ENCODE measurements around the gene MEIOC.
"Not testable (repeated sequence)": the region's sequence is repeated elsewhere in the genome, so short reads cannot be mapped to it uniquely, and the experiment has no call there.

MEIOC gene

GRCh38 chr17:44663095-44663494, 6.8 kb downstream of the MEIOC start:
- no peak for DNase-seq (ENCODE audit: low spot score)
- Mint-ChIP-seq H3K9me3 (no peaks in the 10 kb centered on the region), H3K27me3 (ENCODE audit: low read depth) (peaks cover 25% of the 10 kb centered on the region), H3K4me1 (ENCODE audit: low read depth) (no peaks in the 10 kb centered on the region), H3K27ac (no peak overlapping the region), H3K4me3 (no peak overlapping the region), H3K36me3 (ENCODE audit: low read depth) (no peaks in the 10 kb centered on the region)

- Mint-ChIP-seq H3K9me3 (no peaks in the 10 kb centered on the region), H3K27ac (no peak overlapping the region), H3K27me3 (ENCODE audit: low read depth) (peaks cover 19% of the 10 kb centered on the region), H3K4me1 (ENCODE audit: low read depth) (no peaks in the 10 kb centered on the region), H3K4me3 (no peak overlapping the region), H3K36me3 (ENCODE audit: low read depth) (no peaks in the 10 kb centered on the region)
- DNase-seq (ENCODE audit: low spot score): no peak
Measured at GRCh38 chr17:44664867-44665266, 8.6 kb downstream of the MEIOC start.

GRCh38 chr17:44666006-44666405, 9.7 kb downstream of the MEIOC start:
- no peaks in the 10 kb centered on the region for H3K9me3 Mint-ChIP-seq
- no peak overlapping the region for H3K4me3 Mint-ChIP-seq
- no peak for DNase-seq (ENCODE audit: low spot score)
- no peak overlapping the region for H3K27ac Mint-ChIP-seq
- no peaks in the 10 kb centered on the region for H3K4me1 Mint-ChIP-seq (ENCODE audit: low read depth)
- H3K27me3 Mint-ChIP-seq (ENCODE audit: low read depth): peaks cover 19% of the 10 kb centered on the region
- no peaks in the 10 kb centered on the region for H3K36me3 Mint-ChIP-seq (ENCODE audit: low read depth)

DNA sequence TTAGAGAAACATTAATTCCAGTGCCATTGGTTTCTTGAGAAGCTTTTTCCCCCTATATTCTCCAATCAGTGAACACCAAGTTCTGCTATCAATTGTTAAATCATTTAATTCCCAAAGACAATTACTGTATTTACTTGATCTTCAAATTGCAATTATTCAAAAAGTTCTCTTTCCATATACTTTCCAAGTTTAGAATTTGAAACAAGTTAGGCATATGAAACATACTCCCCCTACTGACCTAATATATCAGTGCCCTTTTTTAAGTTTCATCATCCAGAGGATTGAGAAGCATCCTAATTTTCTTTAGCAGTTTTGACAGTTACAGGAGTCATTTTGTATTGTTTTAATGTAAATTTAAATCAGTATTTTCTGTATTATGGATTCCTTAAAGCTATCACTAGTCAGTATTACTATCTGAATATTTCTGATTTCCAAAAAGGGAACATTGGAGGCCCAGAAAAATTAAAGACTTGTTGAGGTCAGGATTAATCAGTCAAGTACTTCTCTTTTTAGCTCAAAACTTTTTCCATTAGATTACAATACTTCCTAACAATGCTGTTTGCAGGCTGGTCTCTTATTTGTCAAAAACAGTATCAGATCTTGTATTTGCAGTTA, 16.3 kb downstream of the MEIOC start:
- H3K4me3 Mint-ChIP-seq: no peak overlapping the region
- peaks cover under 1% of the 10 kb centered on the region for H3K27me3 Mint-ChIP-seq (ENCODE audit: low read depth)
- H3K36me3 Mint-ChIP-seq (ENCODE audit: low read depth): no peaks in the 10 kb centered on the region
- H3K9me3 Mint-ChIP-seq: no peaks in the 10 kb centered on the region
- no peak overlapping the region for H3K27ac Mint-ChIP-seq
- H3K4me1 Mint-ChIP-seq (ENCODE audit: low read depth): no peaks in the 10 kb centered on the region
- no peak for DNase-seq (ENCODE audit: low spot score)

DNA sequence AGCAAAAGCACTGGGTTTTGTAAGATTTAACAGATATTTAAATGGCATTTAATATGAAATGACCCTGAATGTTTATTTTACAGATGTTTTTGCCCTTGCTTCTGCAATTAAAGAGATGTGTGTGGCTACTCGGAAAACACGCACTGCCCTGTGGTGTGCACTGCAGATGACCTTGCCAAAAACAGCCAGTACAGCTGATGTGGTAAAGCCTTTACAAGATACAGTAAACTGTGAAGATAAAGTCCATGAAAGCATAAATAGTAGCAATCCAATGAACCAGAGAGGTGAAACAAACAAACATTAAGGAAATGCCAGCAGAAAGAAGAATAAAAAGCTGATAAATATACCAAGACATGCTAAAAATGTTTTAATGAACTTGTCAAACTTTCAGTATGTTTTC, 17.6 kb downstream of the MEIOC start:
- Mint-ChIP-seq H3K4me1 (ENCODE audit: low read depth) (no peaks in the 10 kb centered on the region), H3K9me3 (no peaks in the 10 kb centered on the region), H3K27me3 (ENCODE audit: low read depth) (no peaks in the 10 kb centered on the region), H3K4me3 (no peak overlapping the region), H3K27ac (no peak overlapping the region), H3K36me3 (ENCODE audit: low read depth) (peaks cover 9% of the 10 kb centered on the region)
- no peak for DNase-seq (ENCODE audit: low spot score)

- Mint-ChIP-seq H3K9me3 (no peaks in the 10 kb centered on the region), H3K4me1 (ENCODE audit: low read depth) (no peaks in the 10 kb centered on the region), H3K36me3 (ENCODE audit: low read depth) (peaks cover 21% of the 10 kb centered on the region), H3K4me3 (no peak overlapping the region), H3K27me3 (ENCODE audit: low read depth) (no peaks in the 10 kb centered on the region), H3K27ac (no peak overlapping the region)
- no peak for DNase-seq (ENCODE audit: low spot score)
Measured at GRCh38 chr17:44677136-44677535, 20.9 kb downstream of the MEIOC start.

- H3K4me3 Mint-ChIP-seq; H3K9me3 Mint-ChIP-seq; H3K4me1 Mint-ChIP-seq (ENCODE audit: low read depth); H3K27me3 Mint-ChIP-seq (ENCODE audit: low read depth); DNase-seq (ENCODE audit: low spot score); H3K27ac Mint-ChIP-seq: not testable (repeated sequence)
- H3K36me3 Mint-ChIP-seq (ENCODE audit: low read depth): peaks cover 32% of the 10 kb centered on the region
Measured at GRCh38 chr17:44683303-44683702, 27.0 kb downstream of the MEIOC start.

GRCh38 chr17:44687756-44688155, 31.5 kb downstream of the MEIOC start:
- no peaks in the 10 kb centered on the region for H3K27me3 Mint-ChIP-seq (ENCODE audit: low read depth)
- H3K4me1 Mint-ChIP-seq (ENCODE audit: low read depth): peaks cover 26% of the 10 kb centered on the region
- no peak for DNase-seq (ENCODE audit: low spot score)
- H3K27ac Mint-ChIP-seq: no peak overlapping the region
- H3K36me3 Mint-ChIP-seq (ENCODE audit: low read depth): peaks cover 20% of the 10 kb centered on the region
- H3K4me3 Mint-ChIP-seq: no peak overlapping the region
- H3K9me3 Mint-ChIP-seq: no peaks in the 10 kb centered on the region

DNA sequence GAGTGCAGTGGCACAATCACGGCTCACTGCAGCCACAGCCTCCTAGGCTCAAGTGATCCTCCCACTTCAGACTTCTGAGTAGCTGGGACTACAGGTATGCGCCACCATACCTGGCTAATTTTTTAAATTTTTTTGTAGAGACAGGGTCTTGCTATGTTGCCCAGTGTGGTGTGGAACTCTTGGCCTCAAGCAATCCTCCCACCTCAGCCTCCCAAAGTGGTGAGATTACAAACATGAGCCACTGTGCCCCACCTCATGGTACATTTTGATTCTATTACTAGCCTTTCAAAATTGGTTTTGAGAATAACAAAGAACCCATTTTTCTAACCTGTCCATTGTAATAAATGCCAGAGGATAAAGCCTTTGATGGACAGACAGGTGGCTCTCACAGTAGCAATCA, 31.9 kb downstream of the MEIOC start:
- peaks cover 18% of the 10 kb centered on the region for H3K36me3 Mint-ChIP-seq (ENCODE audit: low read depth)
- peak overlapping the region; percentile 99 for H3K4me3 Mint-ChIP-seq
- H3K27ac Mint-ChIP-seq: no peak overlapping the region
- peaks cover 26% of the 10 kb centered on the region for H3K4me1 Mint-ChIP-seq (ENCODE audit: low read depth)
- no peaks in the 10 kb centered on the region for H3K9me3 Mint-ChIP-seq
- DNase-seq (ENCODE audit: low spot score): no peak
- H3K27me3 Mint-ChIP-seq (ENCODE audit: low read depth): no peaks in the 10 kb centered on the region

- peaks cover 11% of the 10 kb centered on the region for H3K36me3 Mint-ChIP-seq (ENCODE audit: low read depth)
- DNase-seq (ENCODE audit: low spot score): no peak
- H3K4me3 Mint-ChIP-seq: peak overlapping the region; percentile 99
- H3K27ac Mint-ChIP-seq: peak overlapping the region; percentile 97
- H3K4me1 Mint-ChIP-seq (ENCODE audit: low read depth): peaks cover 24% of the 10 kb centered on the region
- H3K9me3 Mint-ChIP-seq: no peaks in the 10 kb centered on the region
- no peaks in the 10 kb centered on the region for H3K27me3 Mint-ChIP-seq (ENCODE audit: low read depth)
Measured at GRCh38 chr17:44688675-44689476, 32.6 kb downstream of the MEIOC start.

GRCh38 chr17:44689477-44690217, 33.4 kb downstream of the MEIOC start, which contains the start of gene CCDC43:
TSS of gene CCDC43 (minus strand) at chr17:44689776. CDS start at chr17:44689753, 23 bp downstream.
- Mint-ChIP-seq H3K27ac (peak within 1 kb of the TSS; percentile 97), H3K9me3 (no peaks in the 10 kb centered on the region), H3K36me3 (ENCODE audit: low read depth) (peaks cover 7% of the 10 kb centered on the region), H3K4me1 (ENCODE audit: low read depth) (peaks cover 24% of the 10 kb centered on the region), H3K4me3 (peak within 1 kb of the TSS; percentile 99), H3K27me3 (ENCODE audit: low read depth) (no peaks in the 10 kb centered on the region)
- peak; percentile 93 for DNase-seq (ENCODE audit: low spot score)

GRCh38 chr17:44690746-44691306, 34.6 kb downstream of the MEIOC start:
- H3K9me3 Mint-ChIP-seq; H3K36me3 Mint-ChIP-seq (ENCODE audit: low read depth); H3K27me3 Mint-ChIP-seq (ENCODE audit: low read depth); DNase-seq (ENCODE audit: low spot score): not testable (repeated sequence)
- H3K4me3 Mint-ChIP-seq: peak overlapping the region; percentile 99
- peaks cover 24% of the 10 kb centered on the region for H3K4me1 Mint-ChIP-seq (ENCODE audit: low read depth)
- peak overlapping the region; percentile 58 for H3K27ac Mint-ChIP-seq

- H3K4me1 Mint-ChIP-seq (ENCODE audit: low read depth): peaks cover 15% of the 10 kb centered on the region
- no peak overlapping the region for H3K27ac Mint-ChIP-seq
- peaks cover 2% of the 10 kb centered on the region for H3K36me3 Mint-ChIP-seq (ENCODE audit: low read depth)
- no peaks in the 10 kb centered on the region for H3K27me3 Mint-ChIP-seq (ENCODE audit: low read depth)
- no peaks in the 10 kb centered on the region for H3K9me3 Mint-ChIP-seq
- H3K4me3 Mint-ChIP-seq: no peak overlapping the region
- no peak for DNase-seq (ENCODE audit: low spot score)
Measured at GRCh38 chr17:44693609-44694008, 37.3 kb downstream of the MEIOC start.

- H3K9me3 Mint-ChIP-seq; DNase-seq (ENCODE audit: low spot score); H3K4me3 Mint-ChIP-seq; H3K4me1 Mint-ChIP-seq (ENCODE audit: low read depth); H3K36me3 Mint-ChIP-seq (ENCODE audit: low read depth); H3K27ac Mint-ChIP-seq; H3K27me3 Mint-ChIP-seq (ENCODE audit: low read depth): not testable (repeated sequence)
Measured at GRCh38 chr17:44700288-44700687, 44.0 kb downstream of the MEIOC start.
